NB4 (cell line): ENCODE data around the gene UBE2G1.

Experiments
- CTCF ChIP-seq: IDR thresholded peaks from one replicate; pipeline ENCODE4 v1.5.1; 2012; ENCODE audit warnings: low read depth, low read length
- POLR2A ChIP-seq: IDR thresholded peaks from 2 replicates; pipeline ENCODE4 v1.6.1; 2011; ENCODE audit warnings: mild to moderate bottlenecking; ENCODE audit not compliant: insufficient read length; ENCODE audit errors: extremely low read depth
- TF ChIP-seq, protein P1 (sequence below): IDR thresholded peaks from 2 replicates; pipeline ENCODE4 v1.6.1; 2011; ENCODE audit warnings: low read depth, low read length

DNA sequence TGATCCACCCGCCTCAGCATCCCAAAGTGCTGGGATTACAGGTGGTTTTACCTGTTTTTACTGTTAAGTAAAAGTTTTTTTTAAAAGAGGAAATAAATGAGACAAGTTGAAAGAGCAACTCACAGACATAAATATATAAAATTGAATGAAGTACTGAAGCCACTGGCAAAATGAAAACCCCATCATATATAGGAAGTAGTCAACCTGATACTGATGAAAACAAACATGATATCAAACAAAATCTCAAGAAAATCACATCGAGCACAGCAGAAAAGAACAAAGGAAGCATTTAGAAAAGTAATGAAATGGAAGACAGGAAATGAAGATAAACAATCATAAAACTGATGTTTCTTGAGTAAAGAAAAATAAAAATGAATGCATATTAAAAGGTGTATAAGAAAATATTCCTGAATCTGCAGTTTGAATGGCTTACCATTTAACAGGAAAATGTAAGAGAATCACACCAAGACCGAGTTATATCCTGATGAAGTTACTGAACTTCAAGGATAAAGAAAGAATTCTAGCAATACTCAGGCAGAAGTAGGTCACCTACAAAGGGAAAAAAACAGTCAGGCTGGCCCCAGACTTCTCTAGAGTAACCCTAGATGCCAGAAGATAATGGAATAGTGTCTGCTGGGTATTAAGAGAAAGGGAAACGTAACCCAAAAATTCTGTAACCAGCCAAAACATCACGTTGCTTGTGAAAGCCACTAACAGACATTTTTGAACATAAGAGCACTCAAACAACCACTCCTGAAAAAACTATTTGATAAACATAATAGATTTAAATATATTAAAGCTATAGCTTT lies 31.5 kb downstream of the UBE2G1 start:
- TF ChIP-seq CTCF (no peak), POLR2A (no peak)
- TF ChIP-seq, protein P1, sequence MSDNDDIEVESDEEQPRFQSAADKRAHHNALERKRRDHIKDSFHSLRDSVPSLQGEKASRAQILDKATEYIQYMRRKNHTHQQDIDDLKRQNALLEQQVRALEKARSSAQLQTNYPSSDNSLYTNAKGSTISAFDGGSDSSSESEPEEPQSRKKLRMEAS = no peak
